Measurements from ENCODE around the gene BHLHE23.

Gene BHLHE23

GRCh38 chr20:62970307-62971210 is 36.2 kb downstream of the BHLHE23 start:
- DNase-seq: no peak

GRCh38 chr20:62969939-62970306 is 36.8 kb downstream of the BHLHE23 start:
- DNase-seq: no peak

GRCh38 chr20:62969179-62969760 is 37.5 kb downstream of the BHLHE23 start:
- DNase-seq: no peak

- DNase-seq: no peak
These were observed 38.2 kb downstream of the BHLHE23 start for GRCh38 chr20:62968378-62969178.

- no peak for DNase-seq
These were observed 39.0 kb downstream of the BHLHE23 start for GRCh38 chr20:62967628-62968351.

GRCh38 chr20:62967149-62967501 is 39.6 kb downstream of the BHLHE23 start:
- no peak for DNase-seq

GRCh38 chr20:62966212-62967148 is 40.3 kb downstream of the BHLHE23 start:
- no peak for DNase-seq

- DNase-seq: no peak
These were observed 41.4 kb downstream of the BHLHE23 start for GRCh38 chr20:62965363-62965771.

GRCh38 chr20:62964700-62965099 is 42.1 kb downstream of the BHLHE23 start:
- DNase-seq: no peak

GRCh38 chr20:62963614-62964397 is 43.0 kb downstream of the BHLHE23 start:
- DNase-seq: no peak

- DNase-seq: no peak
These were observed 43.7 kb downstream of the BHLHE23 start for GRCh38 chr20:62962891-62963613.

- DNase-seq: no peak
These were observed 44.4 kb downstream of the BHLHE23 start for GRCh38 chr20:62962221-62962879.

- no peak for DNase-seq
These were observed 45.0 kb downstream of the BHLHE23 start for GRCh38 chr20:62961799-62962198.

GRCh38 chr20:62961310-62961783 is 45.4 kb downstream of the BHLHE23 start:
- peak; percentile 57 for DNase-seq

GRCh38 chr20:62960446-62961309 is 46.1 kb downstream of the BHLHE23 start:
- DNase-seq: peak; percentile 75

- DNase-seq: no peak
These were observed 46.7 kb downstream of the BHLHE23 start for GRCh38 chr20:62959998-62960436.

GRCh38 chr20:62959101-62959971 is 47.4 kb downstream of the BHLHE23 start:
- DNase-seq: no peak

Measured in eye (tissue), 1 donor.